GM12891 (cell line): ENCODE measurements around the gene TAS2R31.

Experiments
- POLR2A ChIP-seq: IDR thresholded peaks from 2 replicates; pipeline ENCODE4 v1.6.1; 2011; ENCODE audit warnings: low read depth, low read length, control low read depth
- POLR2AphosphoS5 ChIP-seq: IDR thresholded peaks from 2 replicates; pipeline ENCODE4 v1.6.1; 2011; ENCODE audit warnings: low read depth, low read length, control low read depth
- POU2F2 ChIP-seq: IDR thresholded peaks from 2 replicates; pipeline ENCODE4 v1.6.1; 2011; ENCODE audit warnings: low read depth, mild to moderate bottlenecking, control low read depth, low read length, moderate library complexity

GRCh38 chr12:11075642-11076041 is 44.4 kb upstream of the TAS2R31 start:
- TF ChIP-seq POU2F2 (no peak), POLR2AphosphoS5 (no peak), POLR2A (no peak)
